Ramos (cell line): ENCODE results near the gene PATL1.
"Not testable (repeated sequence)": the region's sequence is repeated elsewhere in the genome, so short reads cannot be mapped to it uniquely, and the experiment has no call there.

Experiments
- in situ Hi-C: fragments of 300-500 bp; cut with MboI; formaldehyde crosslinking; loops from one replicate; pipeline ENCODE4 v1.14.3; 2022; ENCODE audit warnings: low sequenced_read_pairs; ENCODE audit not compliant: unreplicated experiment

The PATL1 gene

GRCh38 chr11:59678118-59678812 is 9.4 kb upstream of the PATL1 start:
- in situ Hi-C loops: no loop called here

GRCh38 chr11:59676205-59676604 is 7.4 kb upstream of the PATL1 start:
- in situ Hi-C loops: no loop called here

- in situ Hi-C loops: no loop called here
These were observed 5.5 kb upstream of the PATL1 start for GRCh38 chr11:59674291-59674690.

GRCh38 chr11:59673291-59673690 is 4.5 kb upstream of the PATL1 start:
- in situ Hi-C loops: no loop called here

- in situ Hi-C loops: no loop called here
These were observed 2.6 kb upstream of the PATL1 start for GRCh38 chr11:59671471-59671870.

GRCh38 chr11:59669611-59670009 is 773 bp upstream of the PATL1 start:
- in situ Hi-C loops: loop anchor here (10.0 kb wide), 1 partner anchor 115 kb away; no protein-coding TSS in a partner anchor

- in situ Hi-C loops: loop anchor here (10.0 kb wide), 1 partner anchor 114 kb away; no protein-coding TSS in a partner anchor
These were observed 468 bp downstream of the PATL1 start for GRCh38 chr11:59668188-59668949.

- in situ Hi-C loops: loop anchor here (10.0 kb wide), 1 partner anchor 113 kb away; no protein-coding TSS in a partner anchor
These were observed 1.0 kb downstream of the PATL1 start for GRCh38 chr11:59667812-59668187.

GRCh38 chr11:59666969-59667368 is 1.9 kb downstream of the PATL1 start:
- in situ Hi-C loops: loop anchor here (10.0 kb wide), 1 partner anchor 112 kb away; no protein-coding TSS in a partner anchor

- in situ Hi-C loops: loop anchor here (10.0 kb wide), 1 partner anchor 106 kb away; no protein-coding TSS in a partner anchor
These were observed 8.2 kb downstream of the PATL1 start for GRCh38 chr11:59660621-59661020.

GRCh38 chr11:59659981-59660380 is 8.9 kb downstream of the PATL1 start:
- in situ Hi-C loops: loop anchor here (10.0 kb wide), 1 partner anchor 105 kb away; no protein-coding TSS in a partner anchor

GRCh38 chr11:59658036-59658435 is 10.8 kb downstream of the PATL1 start:
- in situ Hi-C loops: no loop called here

- in situ Hi-C loops: no loop called here
These were observed 13.9 kb downstream of the PATL1 start for GRCh38 chr11:59654893-59655292.

GRCh38 chr11:59647245-59647980 is 21.4 kb downstream of the PATL1 start:
- in situ Hi-C loops: no loop called here

- in situ Hi-C loops: no loop called here
These were observed 24.3 kb downstream of the PATL1 start for GRCh38 chr11:59644528-59644927.

- in situ Hi-C loops: no loop called here
These were observed 25.4 kb downstream of the PATL1 start for GRCh38 chr11:59643390-59643789.

- in situ Hi-C loops: no loop called here
These were observed 27.7 kb downstream of the PATL1 start for GRCh38 chr11:59641156-59641555.

- in situ Hi-C loops: no loop called here
These were observed 38.3 kb downstream of the PATL1 start for GRCh38 chr11:59630493-59630892.

- in situ Hi-C loops: no loop called here
These were observed 38.8 kb downstream of the PATL1 start for GRCh38 chr11:59629996-59630395.

- in situ Hi-C loops: not testable (repeated sequence)
These were observed 41.9 kb downstream of the PATL1 start for GRCh38 chr11:59626969-59627368.

- in situ Hi-C loops: no loop called here
These were observed 43.1 kb downstream of the PATL1 start for GRCh38 chr11:59625703-59626102.
